IMR-90 (cell line): ENCODE results near the gene TPP1. TPM values are rescaled to one million over a fixed set of nuclear protein-coding genes. Genes with fewer than 3 reads are reported as not detected.

Source experiments
- ATAC-seq: fragments of 200-7000 bp; cut with Tn5 transposase; 2 replicates; pipeline ENCODE4 v1.9.1; 2020; ENCODE audit warnings: low read depth, mild to moderate bottlenecking, moderate library complexity
- BruUV-seq: library from RNA; stranded (reverse); fragments of 400-500 nt; replicated peaks from 2 replicates; lab custom pipeline; 2021; lab: Mats Ljungman, UMichigan
- CTCF ChIA-PET: fragments of 300-600 bp; formaldehyde crosslinking; extraction: SDS; loops from one replicate; lab custom pipeline; 2021; ENCODE audit warnings: antibody characterized with exemption; lab: Yijun Ruan, JAX
- POLR2A ChIA-PET: fragments of 300-600 bp; sonication (Branson Sonifier 250); formaldehyde crosslinking; loops from one replicate; lab custom pipeline; 2022; ENCODE audit warnings: antibody characterized with exemption; ENCODE audit not compliant: unreplicated experiment; lab: Charles Lee
- DNase-seq: peaks from one replicate; pipeline ENCODE4 v3.0.0; 2013
- H2AFZ ChIP-seq: replicated peaks from 2 replicates; pipeline ENCODE3; 2013; ENCODE audit warnings: low read length, mild to moderate bottlenecking; ENCODE audit not compliant: poor library complexity
- H2AK5ac ChIP-seq: 2 replicates; pipeline ENCODE4 v1.6.1; 2013; ENCODE audit warnings: low read depth, low read length, inconsistent platforms
- H2AK9ac ChIP-seq: replicated peaks from 2 replicates; pipeline ENCODE3; 2013; ENCODE audit warnings: mild to moderate bottlenecking, low read depth, low read length, moderate library complexity; ENCODE audit not compliant: poor library complexity
- H2BK120ac ChIP-seq: 2 replicates; pipeline ENCODE4 v1.6.1; 2013; ENCODE audit warnings: low read depth, low read length, inconsistent platforms
- H2BK15ac ChIP-seq: 3 replicates; pipeline ENCODE4 v1.6.1; 2013; ENCODE audit warnings: low read depth, low read length, inconsistent platforms
- H2BK20ac ChIP-seq: 2 replicates; pipeline ENCODE4 v1.6.1; 2013; ENCODE audit warnings: low read depth, mild to moderate bottlenecking, inconsistent platforms, low read length, moderate library complexity
- H2BK5ac ChIP-seq: 2 replicates; pipeline ENCODE4 v1.6.1; 2013; ENCODE audit warnings: mild to moderate bottlenecking, low read depth, low read length, inconsistent platforms; ENCODE audit not compliant: poor library complexity, severe bottlenecking
- H3K14ac ChIP-seq: replicated peaks from 2 replicates; pipeline ENCODE4 v1.6.1; 2013; ENCODE audit warnings: low read depth, low read length, inconsistent platforms
- H3K18ac ChIP-seq: 2 replicates; pipeline ENCODE4 v1.6.1; 2013; ENCODE audit warnings: low read depth, low read length, control low read depth
- H3K23ac ChIP-seq: 2 replicates; pipeline ENCODE4 v1.6.1; 2013; ENCODE audit warnings: low read depth, low read length, inconsistent platforms
- H3K27ac ChIP-seq: 2 replicates; pipeline ENCODE4 v1.5.1; 2013; ENCODE audit warnings: mild to moderate bottlenecking, control low read depth, low read length; ENCODE audit not compliant: insufficient read depth
- H3K27me3 ChIP-seq: 2 replicates; pipeline ENCODE4 v1.6.1; 2013; ENCODE audit warnings: low read length; ENCODE audit not compliant: control insufficient read depth, insufficient read depth
- H3K36me3 ChIP-seq: 2 replicates; pipeline ENCODE4 v1.6.1; 2013; ENCODE audit warnings: low read length, mixed read lengths; ENCODE audit not compliant: control insufficient read depth, insufficient read depth
- H3K4ac ChIP-seq: 2 replicates; pipeline ENCODE4 v1.6.1; 2013; ENCODE audit warnings: low read depth, low read length, inconsistent platforms
- H3K4me1 ChIP-seq: 2 replicates; pipeline ENCODE4 v1.6.1; 2013; ENCODE audit warnings: low read length, mixed read lengths; ENCODE audit not compliant: control insufficient read depth, insufficient read depth
- H3K4me2 ChIP-seq: 2 replicates; pipeline ENCODE4 v1.6.1; 2013; ENCODE audit warnings: low read depth, mild to moderate bottlenecking, control low read depth, low read length, moderate library complexity
- H3K4me3 ChIP-seq: 2 replicates; pipeline ENCODE4 v1.5.1; 2013; ENCODE audit warnings: low read depth, mild to moderate bottlenecking, control low read depth, low read length, moderate library complexity; ENCODE audit not compliant: insufficient read depth
- H3K56ac ChIP-seq: 2 replicates; pipeline ENCODE4 v1.6.1; 2013; ENCODE audit warnings: low read length, inconsistent platforms; ENCODE audit not compliant: insufficient read depth; ENCODE audit errors: extremely low read depth
- H3K79me1 ChIP-seq, 2 experiments: 2 replicates each; pipeline ENCODE4 v1.6.1; 2013; ENCODE audit warnings: low read length in 2 of 2, inconsistent platforms in 1 of 2, low read depth in 1 of 2
- H3K9ac ChIP-seq: 2 replicates; pipeline ENCODE4 v1.6.1; 2013; ENCODE audit warnings: low read depth, low read length, control low read depth
- H3K9me1 ChIP-seq: 2 replicates; pipeline ENCODE4 v1.6.1; 2013; ENCODE audit warnings: low read length, inconsistent platforms; ENCODE audit not compliant: insufficient read depth
- H3K9me3 ChIP-seq: 2 replicates; pipeline ENCODE4 v1.6.1; 2013; ENCODE audit warnings: low read length; ENCODE audit not compliant: control insufficient read depth, insufficient read depth
- H4K20me1 ChIP-seq: 2 replicates; pipeline ENCODE4 v1.6.1; 2013; ENCODE audit warnings: low read length, inconsistent platforms; ENCODE audit not compliant: insufficient read depth
- H4K5ac ChIP-seq: 2 replicates; pipeline ENCODE4 v1.6.1; 2013; ENCODE audit warnings: mild to moderate bottlenecking, low read depth, low read length, control low read depth
- H4K8ac ChIP-seq, 2 experiments: 2 replicates each; pipeline ENCODE4 v1.6.1; 2013; ENCODE audit warnings: low read depth in 2 of 2, low read length in 2 of 2, control low read depth in 1 of 2, inconsistent platforms in 1 of 2
- H4K91ac ChIP-seq: 2 replicates; pipeline ENCODE4 v1.6.1; 2013; ENCODE audit warnings: low read depth, low read length, inconsistent platforms; ENCODE audit not compliant: insufficient read depth
- BHLHE40 ChIP-seq: fragments of 150-350 bp; IDR thresholded peaks from 2 replicates; pipeline ENCODE4 v1.6.1; 2016; ENCODE audit warnings: mild to moderate bottlenecking, low read depth, low read length
- FOS ChIP-seq: fragments of 150-350 bp; IDR thresholded peaks from 2 replicates; pipeline ENCODE4 v1.6.1; 2016; ENCODE audit warnings: low read depth, low read length
- MAFK ChIP-seq: IDR thresholded peaks from 2 replicates; pipeline ENCODE4 v1.6.1; 2012; ENCODE audit warnings: low read depth, low read length, improper control_type of control experiment
- MAZ ChIP-seq: IDR thresholded peaks from 2 replicates; pipeline ENCODE4 v1.6.1; 2012; ENCODE audit warnings: low read depth, mild to moderate bottlenecking, low read length, improper control_type of control experiment, moderate library complexity, borderline replicate concordance
- MXI1 ChIP-seq: IDR thresholded peaks from 2 replicates; pipeline ENCODE4 v1.6.1; 2012; ENCODE audit warnings: low read depth, mild to moderate bottlenecking, low read length, moderate library complexity, borderline replicate concordance
- POLR2A ChIP-seq: IDR thresholded peaks from 2 replicates; pipeline ENCODE4 v1.6.1; 2012; ENCODE audit warnings: mild to moderate bottlenecking, low read depth, low read length
- RAD21 ChIP-seq: IDR thresholded peaks from 2 replicates; pipeline ENCODE4 v1.6.1; 2012; ENCODE audit warnings: low read length, improper control_type of control experiment
- RFX5 ChIP-seq: IDR thresholded peaks from 2 replicates; pipeline ENCODE4 v1.8.0; 2012; ENCODE audit warnings: low read depth, mild to moderate bottlenecking, low read length, moderate library complexity
- WGBS, 2 experiments: methylation state at CpG; one replicate each; pipeline versions ENCODE4 v1.1.5 to v1.1.7; 2013; ENCODE audit warnings: missing lambda C conversion rate in 2 of 2; ENCODE audit not compliant: insufficient read length in 1 of 2; ENCODE audit errors: extremely low coverage in 2 of 2; 5-methylcytosine and 5-hydroxymethylcytosine counted together
- dilution Hi-C: fragments of 300-500 bp; cut with HindIII; formaldehyde crosslinking; loops from one replicate; pipeline ENCODE4 v1.14.3; 2018; ENCODE audit warnings: low sequenced_read_pairs; ENCODE audit not compliant: unreplicated experiment
- in situ Hi-C: fragments of 300-500 bp; cut with MboI; formaldehyde crosslinking; loops from 3 replicates; pipeline ENCODE4 v1.14.3; 2019; ENCODE audit warnings: low sequenced_read_pairs, inconsistent platforms, mixed read lengths
- intact Hi-C: fragments of 100-400 bp; cut with micrococcal nuclease; formaldehyde crosslinking; loops from 2 replicates; pipeline ENCODE4 v1.10.0; 2022
- polyA plus RNA-seq, 3 experiments: library from polyadenylated mRNA; depleted of rRNA; stranded (reverse); fragments of >200 nt; gene quantifications; 2 replicates each; pipeline ENCODE4 v1.2.3, GENCODE V29; 2012; ENCODE audit warnings: low replicate concordance in 1 of 3
- total RNA-seq: library from RNA; depleted of rRNA; stranded (reverse); fragments of >200 nt; gene quantifications from 2 replicates; pipeline ENCODE4 v1.2.3, GENCODE V29; 2012
- TF ChIP-seq, protein P1 (sequence below): fragments of 150-350 bp; IDR thresholded peaks from 2 replicates; pipeline ENCODE4 v1.6.1; 2017; ENCODE audit warnings: mild to moderate bottlenecking, antibody characterized with exemption, low read length, low read depth
- TF ChIP-seq, protein P2 (sequence below): fragments of 150-350 bp; IDR thresholded peaks from 2 replicates; pipeline ENCODE4 v1.6.1; 2016; ENCODE audit warnings: low read depth, mild to moderate bottlenecking, low read length, moderate library complexity, borderline replicate concordance

Gene TPP1
- total and polyA plus RNA-seq, 2 of the 4 experiments (the other 2 are of a cell fraction): 33.5 to 108 TPM

DNA sequence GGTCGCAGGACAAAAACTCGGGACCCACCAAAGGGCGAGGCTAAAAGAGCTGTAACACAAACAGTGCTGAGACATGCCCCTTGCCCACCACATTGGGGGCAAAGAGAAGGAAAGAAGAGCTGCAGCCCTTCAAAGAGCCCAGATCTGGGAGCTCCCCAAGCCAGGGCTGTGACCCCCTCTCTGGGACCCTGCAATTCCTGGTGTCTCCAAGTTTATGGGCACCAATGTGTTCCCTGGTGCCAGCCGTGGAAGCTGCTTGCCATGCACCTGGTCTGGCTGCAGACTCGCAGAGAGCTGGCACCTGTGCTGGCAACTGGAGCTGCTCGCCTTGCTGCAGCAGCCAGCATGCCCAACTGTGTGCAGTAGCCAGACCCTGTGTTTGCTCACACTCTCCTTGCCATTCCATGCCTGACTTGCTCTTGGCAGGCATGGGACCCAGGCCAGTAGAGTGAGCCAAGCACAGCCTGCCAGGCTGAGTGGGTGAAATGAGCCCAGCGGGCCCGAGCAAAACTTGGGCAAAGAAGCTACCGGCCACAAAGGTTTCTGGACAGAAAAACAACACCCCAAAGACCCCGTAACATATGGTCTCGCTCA, 31.8 kb downstream of the TPP1 start:
- CTCF ChIA-PET: no interaction called here
- no peak for ATAC-seq

More for the DNA sequence above, 31.8 kb downstream of the TPP1 start:
- BruUV-seq: no TSS peak
- Histone ChIP-seq H3K23ac (no peak overlapping the region), H2AK9ac (no peak overlapping the region), H3K27ac (no peak overlapping the region), H3K79me1 (no peaks in the 10 kb centered on the region; a peak in 1 of 4 replicates), H4K8ac (no peak overlapping the region), H2BK20ac (no peak overlapping the region), H4K20me1 (no peaks in the 10 kb centered on the region; the same call in 1 of the 2 replicates), H3K9ac (no peak overlapping the region), H3K14ac (no peak overlapping the region), H3K4ac (no peak overlapping the region), H3K4me2 (no peak overlapping the region), H3K56ac (no peak overlapping the region), H4K5ac (no peak overlapping the region), H3K4me3 (no peak overlapping the region), H2BK120ac (no peak overlapping the region), H3K9me1 (no peaks in the 10 kb centered on the region), H2AFZ (no peak overlapping the region), H2AK5ac (no peak overlapping the region), H2BK15ac (no peak overlapping the region), H3K9me3 (peaks cover 2% of the 10 kb centered on the region; the same call in 1 of the 2 replicates), H3K4me1 (no peaks in the 10 kb centered on the region), H3K18ac (no peak overlapping the region), H3K27me3 (no peaks in the 10 kb centered on the region), H4K91ac (no peak overlapping the region), H3K36me3 (peaks cover 5% of the 10 kb centered on the region; the same call in 1 of the 2 replicates), H2BK5ac (no peak overlapping the region)
- in situ Hi-C loops (no loop called here), dilution Hi-C loops (no loop called here), intact Hi-C loops (no loop called here)
- DNase-seq: no peak
- WGBS, 2 experiments: 96% methylated on average over 6 of the region's 11 CpGs; no CpG with 5 or more reads in 1 of the 2 experiments
- no peak for TF ChIP-seq MXI1
- no peak for TF ChIP-seq MAZ
- TF ChIP-seq RAD21: no peak
- no peak for TF ChIP-seq FOS
- no peak for TF ChIP-seq RFX5
- no peak for TF ChIP-seq MAFK
- TF ChIP-seq, protein P1, sequence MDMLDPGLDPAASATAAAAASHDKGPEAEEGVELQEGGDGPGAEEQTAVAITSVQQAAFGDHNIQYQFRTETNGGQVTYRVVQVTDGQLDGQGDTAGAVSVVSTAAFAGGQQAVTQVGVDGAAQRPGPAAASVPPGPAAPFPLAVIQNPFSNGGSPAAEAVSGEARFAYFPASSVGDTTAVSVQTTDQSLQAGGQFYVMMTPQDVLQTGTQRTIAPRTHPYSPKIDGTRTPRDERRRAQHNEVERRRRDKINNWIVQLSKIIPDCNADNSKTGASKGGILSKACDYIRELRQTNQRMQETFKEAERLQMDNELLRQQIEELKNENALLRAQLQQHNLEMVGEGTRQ: no peak
- TF ChIP-seq BHLHE40: no peak
- TF ChIP-seq, protein P2, sequence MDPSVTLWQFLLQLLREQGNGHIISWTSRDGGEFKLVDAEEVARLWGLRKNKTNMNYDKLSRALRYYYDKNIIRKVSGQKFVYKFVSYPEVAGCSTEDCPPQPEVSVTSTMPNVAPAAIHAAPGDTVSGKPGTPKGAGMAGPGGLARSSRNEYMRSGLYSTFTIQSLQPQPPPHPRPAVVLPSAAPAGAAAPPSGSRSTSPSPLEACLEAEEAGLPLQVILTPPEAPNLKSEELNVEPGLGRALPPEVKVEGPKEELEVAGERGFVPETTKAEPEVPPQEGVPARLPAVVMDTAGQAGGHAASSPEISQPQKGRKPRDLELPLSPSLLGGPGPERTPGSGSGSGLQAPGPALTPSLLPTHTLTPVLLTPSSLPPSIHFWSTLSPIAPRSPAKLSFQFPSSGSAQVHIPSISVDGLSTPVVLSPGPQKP: no peak
- no peak for TF ChIP-seq POLR2A
- POLR2A ChIA-PET: no interaction called here
